Measurements from ENCODE around the gene EEPD1. TPM values are rescaled to one million over a fixed set of nuclear protein-coding genes. Genes with fewer than 3 reads are reported as not detected.

Gene EEPD1
- total RNA-seq, 1 donor from 2014 or later: 9.9 TPM

DNA sequence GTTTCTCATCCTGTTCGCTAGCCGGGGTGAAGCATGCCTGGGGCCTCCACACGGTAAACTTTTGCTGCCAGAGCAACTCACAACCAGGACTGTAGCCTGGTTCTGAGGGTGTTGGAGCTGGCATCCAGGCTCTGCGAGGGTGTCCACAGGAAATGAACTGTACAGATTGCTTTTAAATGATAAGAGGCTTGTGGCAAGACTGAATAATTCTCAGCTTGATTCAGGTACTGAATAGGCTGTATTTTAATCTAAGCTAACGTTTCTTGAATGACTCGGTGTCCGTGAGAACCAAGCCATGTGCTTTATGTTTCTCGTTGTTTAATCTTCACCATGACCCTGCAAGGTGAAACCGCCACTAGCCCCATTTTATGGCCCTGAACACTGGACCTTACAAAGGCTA lies 49.3 kb downstream of the EEPD1 start:
- no peak for TF ChIP-seq CTCF (IDR thresholded peaks at IDR 0.05)
- Histone ChIP-seq H3K27ac (no peak overlapping the region), H3K36me3 (no peaks in the 10 kb centered on the region), H3K4me3 (no peak overlapping the region), H3K9me3 (no peaks in the 10 kb centered on the region), H3K27me3 (no peaks in the 10 kb centered on the region), H3K4me1 (peaks cover 19% of the 10 kb centered on the region)
- DNase-seq (no peak), ATAC-seq (no peak)
- intact Hi-C loops (cut with DNase I): no loop called here

GRCh38 chr7:36203071-36203790 lies 50.2 kb downstream of the EEPD1 start:
- intact Hi-C loops (cut with DNase I): no loop called here
- no peak for TF ChIP-seq CTCF (IDR thresholded peaks at IDR 0.05)
- peaks cover 27% of the 10 kb centered on the region for H3K4me1 ChIP-seq
- H3K4me3 ChIP-seq: no peak overlapping the region
- H3K27ac ChIP-seq: no peak overlapping the region
- ATAC-seq: no peak
- H3K9me3 ChIP-seq: no peaks in the 10 kb centered on the region
- no peaks in the 10 kb centered on the region for H3K27me3 ChIP-seq
- no peaks in the 10 kb centered on the region for H3K36me3 ChIP-seq
- DNase-seq: no peak

- H3K27ac ChIP-seq: no peak overlapping the region
- no peak overlapping the region for H3K4me3 ChIP-seq
- DNase-seq (no peak), ATAC-seq (no peak)
- intact Hi-C loops (cut with DNase I): no loop called here
- TF ChIP-seq CTCF (IDR thresholded peaks at IDR 0.05): no peak
- H3K4me1 ChIP-seq: peaks cover 33% of the 10 kb centered on the region
- no peaks in the 10 kb centered on the region for H3K27me3 ChIP-seq
- H3K36me3 ChIP-seq: no peaks in the 10 kb centered on the region
- H3K9me3 ChIP-seq: no peaks in the 10 kb centered on the region
Measured at GRCh38 chr7:36204044-36204663, 51.1 kb downstream of the EEPD1 start.

GRCh38 chr7:36204929-36205635 lies 52.0 kb downstream of the EEPD1 start:
- Histone ChIP-seq H3K4me1 (peaks cover 33% of the 10 kb centered on the region), H3K27me3 (no peaks in the 10 kb centered on the region), H3K4me3 (no peak overlapping the region), H3K9me3 (no peaks in the 10 kb centered on the region), H3K27ac (no peak overlapping the region), H3K36me3 (no peaks in the 10 kb centered on the region)
- ATAC-seq: no peak
- intact Hi-C loops (cut with DNase I): no loop called here
- DNase-seq: no peak
- no peak for TF ChIP-seq CTCF (IDR thresholded peaks at IDR 0.05)

DNA sequence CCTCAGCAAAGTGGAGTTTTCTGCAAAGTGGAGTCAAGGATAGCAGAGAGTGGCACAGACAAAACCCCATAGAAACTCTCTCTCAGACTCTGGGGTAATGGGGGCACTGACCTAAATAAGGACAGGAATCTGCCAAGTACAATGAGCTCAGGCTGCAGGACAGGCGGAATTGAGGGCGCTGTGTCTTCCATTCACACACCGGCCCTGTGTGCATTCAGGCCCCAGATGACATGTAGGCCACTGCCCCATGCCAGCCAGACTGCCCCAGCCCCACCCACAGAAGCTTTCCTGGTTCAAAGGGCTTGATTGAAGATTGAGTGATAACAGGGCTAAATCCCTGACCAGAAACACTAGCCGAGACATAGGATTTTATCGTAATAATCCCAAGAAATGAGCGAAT lies 52.7 kb downstream of the EEPD1 start:
- intact Hi-C loops (cut with DNase I): no loop called here
- ATAC-seq (no peak), DNase-seq (no peak)
- no peaks in the 10 kb centered on the region for H3K36me3 ChIP-seq
- H3K4me1 ChIP-seq: peaks cover 33% of the 10 kb centered on the region
- H3K4me3 ChIP-seq: no peak overlapping the region
- no peaks in the 10 kb centered on the region for H3K27me3 ChIP-seq
- no peaks in the 10 kb centered on the region for H3K9me3 ChIP-seq
- H3K27ac ChIP-seq: no peak overlapping the region
- no peak for TF ChIP-seq CTCF (IDR thresholded peaks at IDR 0.05)

All from upper lobe of right lung (tissue), 1 donor.